Measurements from ENCODE around the gene FBXO31.
"Not testable (repeated sequence)": the region's sequence is repeated elsewhere in the genome, so short reads cannot be mapped to it uniquely, and the experiment has no call there.

Gene FBXO31

GRCh38 chr16:87340198-87340597, 43.4 kb downstream of the FBXO31 start:
- DNase-seq, result no peak

DNA sequence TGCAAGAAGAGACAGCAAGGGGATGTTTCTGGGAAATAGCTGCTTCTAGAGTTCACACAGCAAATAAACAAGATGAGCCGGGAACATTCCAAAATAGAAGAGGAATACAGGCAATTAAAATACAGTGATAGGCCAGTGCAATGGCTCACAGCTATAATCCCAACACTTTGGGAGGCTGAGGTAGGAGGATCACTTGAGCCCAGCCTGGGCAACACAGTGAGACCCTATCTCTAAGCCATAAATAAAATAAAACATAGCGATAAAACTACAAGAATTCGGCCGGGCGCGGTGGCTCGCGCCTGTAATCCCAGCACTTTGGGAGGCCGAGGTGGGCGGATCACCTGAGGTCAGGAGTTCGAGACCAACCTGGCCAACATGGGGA, 43.9 kb downstream of the FBXO31 start:
- not testable (repeated sequence) for DNase-seq

DNA sequence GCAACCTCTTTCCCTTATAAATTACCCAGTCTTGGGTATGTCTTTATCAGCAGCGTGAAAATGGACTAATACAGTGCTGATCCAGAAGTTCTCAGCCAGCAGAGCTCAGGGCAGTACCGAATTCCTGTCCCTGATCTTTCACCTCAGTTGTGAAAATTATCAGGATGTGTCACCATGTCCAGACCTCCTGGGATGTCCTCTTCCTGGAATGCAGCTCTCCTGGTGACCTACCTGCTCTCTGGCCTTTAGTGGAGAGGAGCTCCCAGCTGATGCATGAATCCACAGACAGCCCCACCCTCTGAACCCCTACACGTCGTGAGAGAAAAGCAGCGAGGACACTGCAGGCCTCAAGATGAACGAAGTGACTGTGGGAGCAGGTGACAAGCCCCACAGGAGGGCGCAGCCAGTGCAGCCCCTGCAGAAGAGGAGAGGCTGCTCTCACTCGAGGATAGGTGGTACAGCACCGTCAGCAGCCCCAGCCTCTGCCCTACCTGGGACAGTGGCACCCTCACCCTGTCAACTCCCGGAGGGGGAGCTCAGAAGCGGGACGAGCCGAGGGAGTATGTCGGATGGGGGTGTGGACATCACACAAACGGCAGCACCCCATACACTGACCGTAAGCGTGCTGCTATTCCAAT, 44.4 kb downstream of the FBXO31 start:
- no peak for DNase-seq

- no peak for DNase-seq
Observed at GRCh38 chr16:87338155-87338765, 45.3 kb downstream of the FBXO31 start.

GRCh38 chr16:87337262-87337771, 46.3 kb downstream of the FBXO31 start:
- DNase-seq, result no peak

GRCh38 chr16:87336434-87337240, 46.9 kb downstream of the FBXO31 start:
- no peak for DNase-seq

GRCh38 chr16:87335625-87336433, 47.7 kb downstream of the FBXO31 start:
- no peak for DNase-seq

- DNase-seq, result no peak
Observed at GRCh38 chr16:87334651-87335624, 48.6 kb downstream of the FBXO31 start.

DNA sequence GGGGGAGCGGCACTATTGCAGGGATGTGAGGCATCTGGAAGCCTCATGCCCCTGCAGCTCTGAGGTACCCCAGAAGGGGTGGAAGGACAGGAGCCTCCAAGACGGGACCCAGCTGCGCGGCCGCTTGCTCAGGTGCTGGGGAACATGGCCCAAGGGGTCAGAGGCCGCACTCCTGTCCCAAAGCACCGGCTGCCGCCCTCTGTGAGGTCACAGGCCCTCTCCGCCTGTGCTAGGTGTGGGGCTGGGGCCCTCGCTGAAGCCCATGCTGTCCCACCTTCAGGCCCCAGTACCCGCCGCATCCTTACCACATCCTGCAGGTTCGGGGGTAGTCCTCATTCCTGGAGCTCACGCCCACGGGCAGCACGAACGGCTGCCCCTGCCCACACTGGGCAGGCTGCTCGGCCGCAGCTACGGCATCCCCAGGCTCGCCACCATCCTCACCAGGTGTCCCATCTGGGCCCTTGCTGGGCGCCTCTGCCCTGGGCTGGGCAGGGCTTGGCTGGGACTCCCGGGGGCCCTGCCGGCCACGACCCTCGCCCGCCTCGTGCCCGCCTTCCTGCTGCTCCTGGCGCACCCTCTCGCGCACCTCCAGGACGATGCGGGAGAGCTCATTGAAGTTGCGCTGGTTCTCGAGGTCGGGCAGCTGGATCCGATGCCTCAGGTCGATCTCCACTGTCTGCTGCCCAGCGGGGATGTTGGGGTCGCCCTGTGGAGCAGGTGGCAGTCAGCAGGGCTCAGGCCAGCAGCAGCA, 49.8 kb downstream of the FBXO31 start:
- DNase-seq, result no peak

- no peak for DNase-seq
Observed at GRCh38 chr16:87333101-87333500, 50.5 kb downstream of the FBXO31 start.

GRCh38 chr16:87332150-87332549, 51.4 kb downstream of the FBXO31 start:
- no peak for DNase-seq

DNA sequence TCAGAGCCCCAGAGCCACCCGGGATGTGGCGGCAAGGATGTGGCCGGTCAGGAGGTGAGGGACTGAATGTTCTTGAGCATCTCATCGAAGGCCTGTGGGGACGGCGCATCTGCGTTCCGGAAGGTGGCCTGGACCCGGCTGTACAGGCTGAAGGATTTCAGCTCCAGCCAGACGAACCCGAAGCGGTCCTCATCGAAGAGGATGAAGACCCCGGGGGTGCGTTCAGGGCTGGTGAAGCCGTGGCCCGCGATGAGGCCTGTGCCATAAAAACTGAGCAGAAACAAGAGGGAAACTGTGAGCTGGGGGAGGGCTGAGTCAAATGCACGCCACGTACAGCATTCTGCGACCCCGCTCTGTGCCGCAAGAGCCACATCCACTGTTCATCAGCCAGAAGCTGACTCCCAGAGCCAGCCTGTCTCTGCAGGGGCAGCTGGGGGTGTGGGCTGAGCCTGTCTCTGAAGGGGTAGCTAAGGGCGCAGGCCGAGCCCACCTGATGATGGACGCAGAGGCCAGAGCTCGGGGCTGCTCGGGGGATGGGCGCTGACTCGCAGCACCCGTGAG, 52.3 kb downstream of the FBXO31 start:
- DNase-seq, result no peak

DNA sequence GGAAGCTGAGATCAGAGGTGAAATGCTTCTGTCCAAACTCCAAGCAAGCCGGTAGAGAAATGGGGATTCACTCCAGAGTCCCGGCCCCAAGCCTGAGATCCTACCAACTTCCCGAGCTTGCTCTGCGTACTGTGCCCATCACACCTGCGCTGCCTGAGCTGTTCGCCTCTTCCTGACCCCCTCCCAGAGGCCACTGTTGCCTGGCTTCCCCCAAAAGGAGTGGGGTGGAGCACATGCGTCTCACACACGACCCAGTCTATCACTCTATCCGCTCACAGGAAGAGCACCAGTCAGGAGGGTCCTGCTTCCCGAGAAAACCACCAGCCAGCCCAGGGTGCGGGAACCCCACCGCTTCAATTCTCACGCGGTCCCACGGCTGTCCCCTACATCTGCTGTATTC, 52.9 kb downstream of the FBXO31 start:
- DNase-seq, result no peak

- DNase-seq, result no peak
Observed at GRCh38 chr16:87330257-87330624, 53.3 kb downstream of the FBXO31 start.

DNA sequence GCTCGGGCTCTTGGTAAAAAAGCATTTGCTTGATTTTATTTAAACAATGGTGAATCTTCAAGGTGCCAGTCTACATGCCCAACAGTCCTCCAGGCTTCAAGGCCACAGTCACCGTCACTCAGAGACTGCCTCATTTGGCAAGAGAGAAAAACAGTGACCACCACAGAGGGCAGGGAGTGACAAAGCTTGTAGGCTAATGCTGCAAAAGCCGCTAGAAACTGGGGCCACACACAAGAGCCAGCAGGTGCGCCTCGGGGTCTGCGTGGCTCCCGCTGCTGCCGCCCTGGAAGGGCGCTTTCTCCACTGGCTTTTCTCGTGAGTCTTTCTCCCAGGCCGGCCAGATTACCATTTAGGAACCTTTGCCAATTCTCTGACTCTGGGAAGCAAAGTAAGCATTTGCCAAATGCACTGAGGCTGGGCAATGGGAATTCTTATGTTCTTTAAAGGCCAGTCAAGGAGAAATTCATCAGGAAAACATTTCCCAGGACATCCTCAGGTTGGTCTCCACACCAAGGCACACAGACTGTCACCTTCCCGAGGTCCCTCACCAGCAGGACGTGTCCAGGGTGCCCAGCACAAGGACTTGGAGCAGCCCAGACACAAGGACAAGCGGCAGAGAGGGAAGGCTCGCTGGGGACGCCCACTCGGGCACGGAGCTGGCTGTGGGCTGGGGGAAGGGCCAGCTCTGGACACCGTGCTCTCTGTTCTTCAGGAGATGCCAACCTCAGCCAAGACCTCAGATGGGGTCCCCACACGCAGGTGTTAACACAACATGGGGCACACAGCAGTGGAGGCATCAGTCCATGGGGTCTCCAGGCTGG, 53.9 kb downstream of the FBXO31 start:
- DNase-seq, result no peak

GRCh38 chr16:87328846-87329245, 54.7 kb downstream of the FBXO31 start:
- no peak for DNase-seq

GRCh38 chr16:87327798-87328495, 55.6 kb downstream of the FBXO31 start:
- no peak for DNase-seq

GRCh38 chr16:87326151-87326571, 57.4 kb downstream of the FBXO31 start:
- no peak for DNase-seq

- DNase-seq, result no peak
Observed at GRCh38 chr16:87325423-87325858, 58.1 kb downstream of the FBXO31 start.
